Measurements from ENCODE around the gene ADGRA1.

GRCh38 chr10:133049639-133050038 lies 38.1 kb upstream of the ADGRA1 start:
- TF ChIP-seq ZNF560 (tag by site-specific recombination; IDR thresholded peaks at IDR 0.05; ENCODE audit: borderline replicate concordance) (no peak), CTCF (tag by site-specific recombination; IDR thresholded peaks at IDR 0.05) (no peak), ZNF501 (tag by site-specific recombination; IDR thresholded peaks at IDR 0.05) (no peak), ZNF585B (tag by site-specific recombination; IDR thresholded peaks at IDR 0.05) (no peak), ZBTB26 (tag by site-specific recombination; optimal IDR thresholded peaks at IDR 0.05) (no peak), BCL11A (tag by site-specific recombination; IDR thresholded peaks at IDR 0.05; ENCODE audit: low read depth) (no peak), SP2 (tag by site-specific recombination; IDR thresholded peaks at IDR 0.05) (no peak), ZNF639 (tag by site-specific recombination; IDR thresholded peaks at IDR 0.05) (no peak)
